Endodermal cell (in vitro differentiated cells): ENCODE data around the gene UMODL1. TPM values are rescaled to one million over a fixed set of nuclear protein-coding genes. Genes with fewer than 3 reads are reported as not detected.

Experiments
- DNase-seq: peaks from one replicate; pipeline ENCODE4 v3.0.0-alpha.2; 2017
- H3K27ac ChIP-seq: 2 replicates; pipeline ENCODE4 v1.5.1; 2013; ENCODE audit warnings: mild to moderate bottlenecking, low read depth, low read length, moderate library complexity
- H3K27me3 ChIP-seq: 2 replicates; pipeline ENCODE4 v1.6.1; 2013; ENCODE audit warnings: mild to moderate bottlenecking, low read length, moderate library complexity; ENCODE audit not compliant: insufficient read depth, control insufficient read depth, poor library complexity, severe bottlenecking
- H3K36me3 ChIP-seq: 2 replicates; pipeline ENCODE4 v1.7.0; 2013; ENCODE audit warnings: mild to moderate bottlenecking, low read length, moderate library complexity; ENCODE audit not compliant: control insufficient read depth, insufficient read depth
- H3K4me1 ChIP-seq: one replicate; pipeline ENCODE4 v1.7.0; 2013; ENCODE audit warnings: low read length; ENCODE audit not compliant: control insufficient read depth, insufficient read depth
- H3K4me3 ChIP-seq: 2 replicates; pipeline ENCODE4 v1.5.1; 2013; ENCODE audit warnings: mild to moderate bottlenecking, low read length, moderate library complexity
- H3K9ac ChIP-seq: 2 replicates; pipeline ENCODE4 v1.6.1; 2013; ENCODE audit warnings: mild to moderate bottlenecking, low read length, moderate library complexity; ENCODE audit not compliant: poor library complexity, severe bottlenecking; ENCODE audit errors: extremely low read depth
- H3K9me3 ChIP-seq: 2 replicates; pipeline ENCODE4 v1.6.1; 2013; ENCODE audit warnings: mild to moderate bottlenecking, low read length, moderate library complexity; ENCODE audit not compliant: control insufficient read depth
- H3K27ac Mint-ChIP-seq: 2 replicates; pipeline ENCODE4 v1.8.0; 2020; ENCODE audit warnings: mixed read lengths
- H3K27me3 Mint-ChIP-seq: 2 replicates; pipeline ENCODE4 v1.8.0; 2021; ENCODE audit warnings: mild to moderate bottlenecking, mixed read lengths; ENCODE audit not compliant: insufficient read depth
- H3K36me3 Mint-ChIP-seq: 2 replicates; pipeline ENCODE4 v1.8.0; 2020; ENCODE audit warnings: low read depth, mixed read lengths
- H3K4me1 Mint-ChIP-seq: 2 replicates; pipeline ENCODE4 v1.8.0; 2020; ENCODE audit warnings: mixed read lengths
- H3K4me3 Mint-ChIP-seq: 2 replicates; pipeline ENCODE4 v1.8.0; 2020; ENCODE audit warnings: mild to moderate bottlenecking, moderate library complexity, mixed read lengths
- H3K9me3 Mint-ChIP-seq: 2 replicates; pipeline ENCODE4 v1.8.0; 2020; ENCODE audit warnings: mild to moderate bottlenecking, mixed read lengths
- WGBS, 2 experiments: methylation state at CpG; one replicate each; pipeline versions ENCODE4 v1.1.5 to v1.1.7; 2013; ENCODE audit warnings: missing lambda C conversion rate in 2 of 2, mixed read lengths in 1 of 2; ENCODE audit not compliant: insufficient coverage in 1 of 2, insufficient read length in 1 of 2; 5-methylcytosine and 5-hydroxymethylcytosine counted together
- total RNA-seq, 2 donors: library from RNA; stranded (reverse); fragmentation: NEBNext Ultra II Directional in 1 of 2; extraction: Animal tissue kit (Norgen Biotek cat#: 25700) in 1 of 2; gene quantifications; 2 replicates in 1 of 2; 3 replicates in 1 of 2; pipeline ENCODE4 v1.2.1, GENCODE V29; 2021
- TF ChIP-seq, protein P1 (sequence below): fragments of 200-600 bp; sonication (generic); conservative IDR thresholded peaks from 2 replicates; pipeline ENCODE4 v1.5.0; 2021; ENCODE audit warnings: antibody characterized with exemption, mild to moderate bottlenecking

UMODL1 gene
- total RNA-seq, 2 donors from 2014 or later: 0.24 to 0.49 TPM

DNA sequence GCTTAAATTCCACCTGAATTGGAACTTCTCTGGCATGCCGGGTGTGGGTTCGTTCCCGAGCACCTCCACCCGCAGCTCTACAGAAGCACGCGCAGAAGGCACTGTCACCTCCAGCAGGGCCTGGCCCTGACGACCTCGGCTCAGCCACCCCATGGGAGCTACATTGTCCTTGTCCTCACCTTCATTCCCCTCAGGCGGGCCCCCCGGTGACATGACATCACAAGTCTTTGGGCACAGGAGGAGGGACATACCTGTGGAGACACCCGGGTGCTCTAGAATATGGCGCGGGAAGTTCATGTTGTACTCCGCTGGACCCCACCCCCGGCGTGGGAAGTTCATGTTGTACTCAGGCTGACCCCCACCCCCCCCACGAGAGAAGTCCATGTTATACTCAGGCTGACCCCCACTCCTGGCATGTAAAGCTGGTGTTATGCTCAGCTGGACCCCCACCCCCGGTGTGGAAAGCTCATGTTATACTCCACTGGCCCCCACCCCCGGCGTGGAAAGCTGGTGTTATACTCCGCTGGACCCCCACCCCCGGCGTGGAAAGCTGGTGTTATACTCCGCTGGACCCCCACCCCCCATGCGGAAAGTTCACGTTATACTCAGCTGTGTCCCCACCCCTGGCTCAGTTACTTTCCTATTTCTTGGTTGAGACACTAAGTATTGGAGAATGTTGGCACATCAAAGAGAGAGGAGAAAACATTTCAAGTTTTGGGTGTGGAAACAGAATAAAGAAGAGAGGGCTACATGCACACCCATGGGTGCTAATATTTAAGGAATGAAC is 37.6 kb downstream of the UMODL1 start:
- Mint-ChIP-seq H3K36me3 (no peaks in the 10 kb centered on the region), H3K27me3 (no peaks in the 10 kb centered on the region), H3K4me1 (peaks cover 4% of the 10 kb centered on the region), H3K27ac (no peak overlapping the region), H3K9me3 (no peaks in the 10 kb centered on the region), H3K4me3 (no peak overlapping the region)
- H3K27me3 ChIP-seq: no peaks in the 10 kb centered on the region
- H3K9ac ChIP-seq: no peak overlapping the region
- H3K4me3 ChIP-seq: no peak overlapping the region
- DNase-seq: no peak
- WGBS, 2 experiments: 86 to 91% methylated on average over 15 to 26 of the region's 26 CpGs
- no peaks in the 10 kb centered on the region for H3K9me3 ChIP-seq
- H3K36me3 ChIP-seq: no peaks in the 10 kb centered on the region
- peaks cover 9% of the 10 kb centered on the region for H3K4me1 ChIP-seq
- no peak overlapping the region for H3K27ac ChIP-seq
- TF ChIP-seq, protein P1, sequence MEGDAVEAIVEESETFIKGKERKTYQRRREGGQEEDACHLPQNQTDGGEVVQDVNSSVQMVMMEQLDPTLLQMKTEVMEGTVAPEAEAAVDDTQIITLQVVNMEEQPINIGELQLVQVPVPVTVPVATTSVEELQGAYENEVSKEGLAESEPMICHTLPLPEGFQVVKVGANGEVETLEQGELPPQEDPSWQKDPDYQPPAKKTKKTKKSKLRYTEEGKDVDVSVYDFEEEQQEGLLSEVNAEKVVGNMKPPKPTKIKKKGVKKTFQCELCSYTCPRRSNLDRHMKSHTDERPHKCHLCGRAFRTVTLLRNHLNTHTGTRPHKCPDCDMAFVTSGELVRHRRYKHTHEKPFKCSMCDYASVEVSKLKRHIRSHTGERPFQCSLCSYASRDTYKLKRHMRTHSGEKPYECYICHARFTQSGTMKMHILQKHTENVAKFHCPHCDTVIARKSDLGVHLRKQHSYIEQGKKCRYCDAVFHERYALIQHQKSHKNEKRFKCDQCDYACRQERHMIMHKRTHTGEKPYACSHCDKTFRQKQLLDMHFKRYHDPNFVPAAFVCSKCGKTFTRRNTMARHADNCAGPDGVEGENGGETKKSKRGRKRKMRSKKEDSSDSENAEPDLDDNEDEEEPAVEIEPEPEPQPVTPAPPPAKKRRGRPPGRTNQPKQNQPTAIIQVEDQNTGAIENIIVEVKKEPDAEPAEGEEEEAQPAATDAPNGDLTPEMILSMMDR: no peak

DNA sequence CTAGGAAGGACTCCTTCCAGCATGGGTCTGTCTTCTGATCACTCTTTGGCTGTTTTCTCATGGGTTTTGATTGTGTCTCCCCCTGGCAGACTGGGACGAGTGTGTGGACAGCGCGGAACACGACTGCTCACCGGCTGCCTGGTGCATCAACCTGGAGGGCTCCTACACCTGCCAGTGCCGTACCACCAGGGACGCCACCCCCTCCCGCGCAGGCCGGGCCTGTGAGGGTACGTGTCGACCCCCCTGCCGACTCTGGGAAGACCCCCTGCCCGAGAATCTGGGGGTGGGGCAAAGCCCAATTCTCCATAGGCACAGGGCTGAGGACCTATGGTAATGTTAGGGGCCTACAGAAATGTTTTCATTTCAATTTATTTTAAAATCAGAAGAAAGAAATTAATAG is 38.4 kb downstream of the UMODL1 start:
- H3K4me1 ChIP-seq: peaks cover 9% of the 10 kb centered on the region
- Mint-ChIP-seq H3K27me3 (no peaks in the 10 kb centered on the region), H3K4me3 (no peak overlapping the region), H3K36me3 (no peaks in the 10 kb centered on the region), H3K9me3 (no peaks in the 10 kb centered on the region), H3K27ac (no peak overlapping the region), H3K4me1 (peaks cover 4% of the 10 kb centered on the region)
- DNase-seq: no peak
- no peak overlapping the region for H3K4me3 ChIP-seq
- H3K9ac ChIP-seq: no peak overlapping the region
- H3K36me3 ChIP-seq: no peaks in the 10 kb centered on the region
- no peaks in the 10 kb centered on the region for H3K27me3 ChIP-seq
- no peak overlapping the region for H3K27ac ChIP-seq
- WGBS, 2 experiments: 91 to 97% methylated on average over 6 to 14 of the region's 14 CpGs
- H3K9me3 ChIP-seq: no peaks in the 10 kb centered on the region
- TF ChIP-seq, protein P1: no peak

DNA sequence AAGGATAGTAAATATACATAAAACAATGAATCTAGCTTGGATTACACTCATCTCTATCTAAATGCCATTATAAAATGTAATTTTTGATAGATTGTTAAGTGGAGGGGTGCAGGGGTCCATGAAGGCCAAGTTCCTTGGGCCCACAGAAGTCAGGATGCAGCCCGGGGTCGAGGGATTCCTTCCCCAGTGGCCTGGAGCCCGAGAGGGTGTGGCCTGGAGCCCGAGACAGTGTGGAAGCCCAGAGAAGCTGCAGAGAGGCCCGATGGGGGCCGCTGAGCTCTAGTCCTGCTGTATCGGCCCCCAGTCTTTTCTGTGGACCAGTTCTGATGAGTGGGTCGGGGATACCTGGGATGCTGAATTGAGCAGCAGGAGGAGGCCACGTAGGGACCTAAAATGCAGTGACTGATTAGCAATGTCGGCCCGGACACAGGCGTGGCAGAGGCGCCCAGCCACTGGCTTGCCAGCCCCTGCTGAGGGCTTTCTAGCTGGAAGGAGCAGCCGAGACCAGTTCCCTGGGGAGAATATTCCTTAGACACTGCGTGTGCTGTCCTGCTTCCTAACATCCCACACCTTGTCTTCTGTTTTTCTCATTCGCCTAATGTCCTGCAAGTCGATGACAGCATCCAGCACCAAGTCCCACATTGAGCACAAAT is 38.9 kb downstream of the UMODL1 start:
- H3K4me3 Mint-ChIP-seq: no peak overlapping the region
- Histone ChIP-seq H3K4me3 (no peak overlapping the region), H3K9me3 (no peaks in the 10 kb centered on the region)

More for the DNA sequence above, 38.9 kb downstream of the UMODL1 start:
- DNase-seq: no peak
- Histone ChIP-seq H3K27me3 (no peaks in the 10 kb centered on the region), H3K36me3 (no peaks in the 10 kb centered on the region), H3K9ac (no peak overlapping the region), H3K4me1 (peaks cover 9% of the 10 kb centered on the region), H3K27ac (no peak overlapping the region)
- Mint-ChIP-seq H3K27me3 (no peaks in the 10 kb centered on the region), H3K9me3 (no peaks in the 10 kb centered on the region), H3K36me3 (no peaks in the 10 kb centered on the region), H3K27ac (no peak overlapping the region), H3K4me1 (peaks cover 4% of the 10 kb centered on the region)
- TF ChIP-seq, protein P1: no peak
- 86 to 88% methylated on average over 14 to 17 of the region's 17 CpGs for WGBS, 2 experiments
